Measurements from ENCODE around the gene SIRPG. TPM values are rescaled to one million over a fixed set of nuclear protein-coding genes. Genes with fewer than 3 reads are reported as not detected.
A peak's percentile ranks its signal among the peaks of the same experiment; 100 is the strongest.

The SIRPG gene
- total and polyA plus RNA-seq, 10 of the 15 experiments (the other 5 are each of a cell fraction or from before 2014, with no cell fraction given) = 1.1 to 13.0 (median 4.1) TPM

- TF ChIP-seq CEBPZ (IDR thresholded peaks at IDR 0.05; ENCODE audit: low read depth, low read length) = no peak
- no peak for TF ChIP-seq ZNF24 (IDR thresholded peaks at IDR 0.05)
- no peak for TF ChIP-seq POLR2AphosphoS5 (IDR thresholded peaks at IDR 0.05; ENCODE audit: low read length)
- TF ChIP-seq ZNF384 (IDR thresholded peaks at IDR 0.05; ENCODE audit: borderline replicate concordance, low read depth, low read length) = no peak
Measured at GRCh38 chr20:1633535-1633934, 24.0 kb downstream of the SIRPG start (continued).

- Histone ChIP-seq H4K20me1 (ENCODE audit: control insufficient read depth, insufficient read depth) (no peaks in the 10 kb centered on the region), H3K27me3 (replicated peaks in 1 of 2; ENCODE audit: control insufficient read depth in 2 of 2, insufficient read depth in 2 of 2, low read length in 1 of 2) (no peaks in the 10 kb centered on the region), H3K4me2 (ENCODE audit: control insufficient read depth, insufficient read depth) (0 out of 2 replicates have a peak overlapping the region, but pooled peaks have one; percentile 31), H3K4me1 (ENCODE audit: control insufficient read depth, insufficient read depth, low read length) (peaks cover 7% of the 10 kb centered on the region), H2AFZ (ENCODE audit: control insufficient read depth, low read depth, low read length) (no peak overlapping the region), H3K36me3 (ENCODE audit: control insufficient read depth in 2 of 2, insufficient read depth in 2 of 2, low read length in 1 of 2) (no peaks in the 10 kb centered on the region), H3K9me3 (replicated peaks; ENCODE audit: control insufficient read depth, insufficient read depth, low read length) (no peaks in the 10 kb centered on the region), H3K9ac (ENCODE audit: control insufficient read depth, insufficient read depth, low read length) (no peak overlapping the region), H3K4me3 (no peak overlapping the region), H3K27ac (ENCODE audit: control insufficient read depth, insufficient read depth) (no peak overlapping the region), H3K79me2 (ENCODE audit: control insufficient read depth, insufficient read depth, low read length) (no peaks in the 10 kb centered on the region)
- DNase-seq (ENCODE audit: low read depth, low spot score) = no peak
- ChIA-PET POLR2A (interaction anchor here (1.0 kb wide), 1 partner anchor 13 kb away, joined by 3 read pairs; the partner anchor contains the start of gene SIRPB1), SMC1A (ENCODE audit: uncharacterized antibody, unreplicated experiment) (interaction anchor here (0.7 to 2.5 kb wide), 11 partner anchors 9 to 250 kb away, joined by 3 to 12 read pairs (median 4); no protein-coding TSS in a partner anchor), RAD21 (ENCODE audit: unreplicated experiment) (interaction anchor here (1.6 kb wide), 1 partner anchor 123 kb away, joined by 5 read pairs; no protein-coding TSS in a partner anchor), CTCF (interaction anchor here (0.6 to 1.7 kb wide), 3 partner anchors 19 to 128 kb away, joined by 3 to 5 read pairs (median 4); no protein-coding TSS in a partner anchor)
- in situ Hi-C loops (cut with MboI) (no loop called here), intact Hi-C loops (cut with micrococcal nuclease; ENCODE audit: unreplicated experiment) (loop anchor here (5.0 kb wide), 1 partner anchor 125 kb away; no protein-coding TSS in a partner anchor)
- peak; percentile 89 for FAIRE-seq
- 1% methylated on average over 4 of the region's 4 CpGs for WGBS (ENCODE audit: insufficient coverage, insufficient replicate concordance, low lambda C conversion rate, missing lambda C conversion rate)
- BruUV-seq (replicated peaks) = no TSS peak
- peak; percentile 94 for ATAC-seq
- no peak for TF ChIP-seq MYB (IDR thresholded peaks at IDR 0.05; ENCODE audit: borderline replicate concordance, low read depth, low read length)
- no peak for TF ChIP-seq KLF5 (IDR thresholded peaks at IDR 0.05; ENCODE audit: partially characterized antibody)
- no peak for TF ChIP-seq RCOR1 (conservative IDR thresholded peaks at IDR 0.05; ENCODE audit: low read depth, low read length)
- TF ChIP-seq TCF7 (IDR thresholded peaks at IDR 0.05; ENCODE audit: borderline replicate concordance) = no peak
- TF ChIP-seq, protein P1, sequence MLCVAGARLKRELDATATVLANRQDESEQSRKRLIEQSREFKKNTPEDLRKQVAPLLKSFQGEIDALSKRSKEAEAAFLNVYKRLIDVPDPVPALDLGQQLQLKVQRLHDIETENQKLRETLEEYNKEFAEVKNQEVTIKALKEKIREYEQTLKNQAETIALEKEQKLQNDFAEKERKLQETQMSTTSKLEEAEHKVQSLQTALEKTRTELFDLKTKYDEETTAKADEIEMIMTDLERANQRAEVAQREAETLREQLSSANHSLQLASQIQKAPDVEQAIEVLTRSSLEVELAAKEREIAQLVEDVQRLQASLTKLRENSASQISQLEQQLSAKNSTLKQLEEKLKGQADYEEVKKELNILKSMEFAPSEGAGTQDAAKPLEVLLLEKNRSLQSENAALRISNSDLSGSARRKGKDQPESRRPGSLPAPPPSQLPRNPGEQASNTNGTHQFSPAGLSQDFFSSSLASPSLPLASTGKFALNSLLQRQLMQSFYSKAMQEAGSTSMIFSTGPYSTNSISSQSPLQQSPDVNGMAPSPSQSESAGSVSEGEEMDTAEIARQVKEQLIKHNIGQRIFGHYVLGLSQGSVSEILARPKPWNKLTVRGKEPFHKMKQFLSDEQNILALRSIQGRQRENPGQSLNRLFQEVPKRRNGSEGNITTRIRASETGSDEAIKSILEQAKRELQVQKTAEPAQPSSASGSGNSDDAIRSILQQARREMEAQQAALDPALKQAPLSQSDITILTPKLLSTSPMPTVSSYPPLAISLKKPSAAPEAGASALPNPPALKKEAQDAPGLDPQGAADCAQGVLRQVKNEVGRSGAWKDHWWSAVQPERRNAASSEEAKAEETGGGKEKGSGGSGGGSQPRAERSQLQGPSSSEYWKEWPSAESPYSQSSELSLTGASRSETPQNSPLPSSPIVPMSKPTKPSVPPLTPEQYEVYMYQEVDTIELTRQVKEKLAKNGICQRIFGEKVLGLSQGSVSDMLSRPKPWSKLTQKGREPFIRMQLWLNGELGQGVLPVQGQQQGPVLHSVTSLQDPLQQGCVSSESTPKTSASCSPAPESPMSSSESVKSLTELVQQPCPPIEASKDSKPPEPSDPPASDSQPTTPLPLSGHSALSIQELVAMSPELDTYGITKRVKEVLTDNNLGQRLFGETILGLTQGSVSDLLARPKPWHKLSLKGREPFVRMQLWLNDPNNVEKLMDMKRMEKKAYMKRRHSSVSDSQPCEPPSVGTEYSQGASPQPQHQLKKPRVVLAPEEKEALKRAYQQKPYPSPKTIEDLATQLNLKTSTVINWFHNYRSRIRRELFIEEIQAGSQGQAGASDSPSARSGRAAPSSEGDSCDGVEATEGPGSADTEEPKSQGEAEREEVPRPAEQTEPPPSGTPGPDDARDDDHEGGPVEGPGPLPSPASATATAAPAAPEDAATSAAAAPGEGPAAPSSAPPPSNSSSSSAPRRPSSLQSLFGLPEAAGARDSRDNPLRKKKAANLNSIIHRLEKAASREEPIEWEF (IDR thresholded peaks at IDR 0.05; ENCODE audit: insufficient replicate concordance, low read depth, low read length) = no peak
- TF ChIP-seq SMC3 (IDR thresholded peaks at IDR 0.05; ENCODE audit: borderline replicate concordance, low read length) = no peak
- no peak for TF ChIP-seq MYC (IDR thresholded peaks at IDR 0.05; ENCODE audit: insufficient read depth, insufficient read length, insufficient replicate concordance, low read length, severe bottlenecking)
- TF ChIP-seq, protein P2, sequence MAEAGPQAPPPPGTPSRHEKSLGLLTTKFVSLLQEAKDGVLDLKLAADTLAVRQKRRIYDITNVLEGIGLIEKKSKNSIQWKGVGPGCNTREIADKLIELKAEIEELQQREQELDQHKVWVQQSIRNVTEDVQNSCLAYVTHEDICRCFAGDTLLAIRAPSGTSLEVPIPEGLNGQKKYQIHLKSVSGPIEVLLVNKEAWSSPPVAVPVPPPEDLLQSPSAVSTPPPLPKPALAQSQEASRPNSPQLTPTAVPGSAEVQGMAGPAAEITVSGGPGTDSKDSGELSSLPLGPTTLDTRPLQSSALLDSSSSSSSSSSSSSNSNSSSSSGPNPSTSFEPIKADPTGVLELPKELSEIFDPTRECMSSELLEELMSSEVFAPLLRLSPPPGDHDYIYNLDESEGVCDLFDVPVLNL (IDR thresholded peaks at IDR 0.05; ENCODE audit: low read depth, low read length) = no peak
- TF ChIP-seq NBN (IDR thresholded peaks at IDR 0.05) = no peak
Measured at GRCh38 chr20:1632178-1632577, 25.4 kb downstream of the SIRPG start.

Data from GM12878 (cell line).